ENCODE results near the gene FAM107B. TPM values are rescaled to one million over a fixed set of nuclear protein-coding genes. Genes with fewer than 3 reads are reported as not detected.

FAM107B gene
- total and polyA plus RNA-seq, 2 of the 4 experiments (the other 2 are of a cell fraction): 26.4 to 27.1 TPM

DNA sequence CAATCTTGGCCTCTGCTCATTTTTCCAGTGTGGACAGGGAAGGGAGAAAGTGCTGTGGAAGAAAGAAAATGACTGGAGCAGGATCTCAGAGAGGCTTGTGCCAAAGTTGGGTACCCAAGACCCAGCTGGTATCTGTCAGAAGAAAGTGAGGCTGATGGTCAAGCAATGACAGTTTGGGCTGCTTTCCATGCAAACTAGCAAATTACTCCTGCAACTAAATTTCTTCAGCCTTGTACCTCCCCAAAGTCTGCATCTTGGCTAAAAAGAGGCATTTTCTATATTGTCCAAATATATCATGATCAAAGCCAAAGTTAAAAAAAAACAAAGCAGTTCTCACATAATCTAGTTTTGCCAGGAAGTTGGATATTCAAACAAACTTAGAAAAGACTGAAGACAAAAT lies 235.5 kb downstream of the FAM107B start:
- in situ Hi-C loops (cut with MboI; ENCODE audit: low sequenced_read_pairs): no loop called here
- H3K18ac ChIP-seq (ENCODE audit: low read depth, low read length): no peak overlapping the region
- intact Hi-C loops (cut with micrococcal nuclease): no loop called here

More for the DNA sequence above, 235.5 kb downstream of the FAM107B start:
- Histone ChIP-seq H2AK9ac (replicated peaks; ENCODE audit: low read depth, low read length, poor library complexity) (no peak overlapping the region), H2BK15ac (ENCODE audit: low read depth, low read length) (no peak overlapping the region), H2AFZ (replicated peaks; ENCODE audit: low read length, poor library complexity) (no peak overlapping the region), H2BK5ac (ENCODE audit: low read depth, low read length, poor library complexity, severe bottlenecking) (peak overlapping the region; percentile 37), H3K23ac (ENCODE audit: low read depth, low read length) (no peak overlapping the region; the same call in 1 of the 2 replicates), H3K56ac (ENCODE audit: extremely low read depth, insufficient read depth, low read length) (no peak overlapping the region), H4K8ac (ENCODE audit: low read depth in 2 of 2, low read length in 2 of 2) (no peak overlapping the region), H4K20me1 (ENCODE audit: insufficient read depth, low read length) (peaks cover 64% of the 10 kb centered on the region), H3K4me2 (ENCODE audit: low read depth, low read length) (no peak overlapping the region), H3K14ac (replicated peaks; ENCODE audit: low read depth, low read length) (no peak overlapping the region), H3K27ac (ENCODE audit: insufficient read depth, low read length) (no peak overlapping the region), H3K9ac (ENCODE audit: low read depth, low read length) (no peak overlapping the region), H2AK5ac (ENCODE audit: low read depth, low read length) (no peak overlapping the region), H3K27me3 (ENCODE audit: control insufficient read depth, insufficient read depth, low read length) (no peaks in the 10 kb centered on the region), H3K9me1 (ENCODE audit: insufficient read depth, low read length) (peaks cover 42% of the 10 kb centered on the region), H3K36me3 (ENCODE audit: control insufficient read depth, insufficient read depth, low read length) (peaks cover 43% of the 10 kb centered on the region), H3K4ac (ENCODE audit: low read depth, low read length) (no peak overlapping the region), H3K4me3 (ENCODE audit: insufficient read depth, low read depth, low read length) (no peak overlapping the region), H2BK20ac (ENCODE audit: low read depth, low read length) (no peak overlapping the region), H4K91ac (ENCODE audit: insufficient read depth, low read depth, low read length) (no peak overlapping the region), H3K9me3 (ENCODE audit: control insufficient read depth, insufficient read depth, low read length) (no peaks in the 10 kb centered on the region), H3K79me1 (ENCODE audit: low read depth in 1 of 2, low read length in 2 of 2) (peaks cover 73 to 96% of the 10 kb centered on the region in 2 experiments), H3K4me1 (ENCODE audit: control insufficient read depth, insufficient read depth, low read length) (peaks cover 23% of the 10 kb centered on the region), H4K5ac (ENCODE audit: low read depth, low read length) (no peak overlapping the region), H2BK120ac (ENCODE audit: low read depth, low read length) (no peak overlapping the region)
- no TSS peak for BruUV-seq (replicated peaks)
- POLR2A ChIA-PET (ENCODE audit: unreplicated experiment): no interaction called here
- TF ChIP-seq FOS (IDR thresholded peaks at IDR 0.05; ENCODE audit: low read depth, low read length): no peak
- TF ChIP-seq NFE2L2 (IDR thresholded peaks at IDR 0.05; ENCODE audit: low read depth, low read length): no peak
- TF ChIP-seq POLR2A (IDR thresholded peaks at IDR 0.05; ENCODE audit: low read depth, low read length): no peak
- no peak for TF ChIP-seq RAD21 (IDR thresholded peaks at IDR 0.05; ENCODE audit: low read length)
- TF ChIP-seq RCOR1 (IDR thresholded peaks at IDR 0.05; ENCODE audit: insufficient replicate concordance, low read length): no peak
- TF ChIP-seq MXI1 (IDR thresholded peaks at IDR 0.05; ENCODE audit: borderline replicate concordance, low read depth, low read length): no peak
- no peak for TF ChIP-seq MAFK (IDR thresholded peaks at IDR 0.05; ENCODE audit: low read depth, low read length)
- no peak for TF ChIP-seq USF2 (IDR thresholded peaks at IDR 0.05; ENCODE audit: low read depth, low read length)
- TF ChIP-seq RFX5 (IDR thresholded peaks at IDR 0.05; ENCODE audit: low read depth, low read length): no peak
- TF ChIP-seq, protein P1, sequence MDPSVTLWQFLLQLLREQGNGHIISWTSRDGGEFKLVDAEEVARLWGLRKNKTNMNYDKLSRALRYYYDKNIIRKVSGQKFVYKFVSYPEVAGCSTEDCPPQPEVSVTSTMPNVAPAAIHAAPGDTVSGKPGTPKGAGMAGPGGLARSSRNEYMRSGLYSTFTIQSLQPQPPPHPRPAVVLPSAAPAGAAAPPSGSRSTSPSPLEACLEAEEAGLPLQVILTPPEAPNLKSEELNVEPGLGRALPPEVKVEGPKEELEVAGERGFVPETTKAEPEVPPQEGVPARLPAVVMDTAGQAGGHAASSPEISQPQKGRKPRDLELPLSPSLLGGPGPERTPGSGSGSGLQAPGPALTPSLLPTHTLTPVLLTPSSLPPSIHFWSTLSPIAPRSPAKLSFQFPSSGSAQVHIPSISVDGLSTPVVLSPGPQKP (IDR thresholded peaks at IDR 0.05; ENCODE audit: borderline replicate concordance, low read depth, low read length): no peak
- TF ChIP-seq MAZ (IDR thresholded peaks at IDR 0.05; ENCODE audit: borderline replicate concordance, low read depth, low read length): no peak
- TF ChIP-seq CTCF (conservative IDR thresholded peaks at IDR 0.05; ENCODE audit: low read depth, low read length): no peak
- TF ChIP-seq CEBPB (IDR thresholded peaks at IDR 0.05; ENCODE audit: low read depth, low read length): no peak
- dilution Hi-C loops (cut with HindIII; ENCODE audit: low sequenced_read_pairs, unreplicated experiment): no loop called here
- DNase-seq: no peak
- CTCF ChIA-PET: no interaction called here
- no peak for ATAC-seq (ENCODE audit: low read depth)

Measured in IMR-90 (cell line).